GM12801 (cell line): ENCODE measurements around the gene HS2ST1.

Source experiments
- CTCF ChIP-seq: IDR thresholded peaks from one replicate; pipeline ENCODE4 v1.5.1; 2011; ENCODE audit warnings: control low read depth; ENCODE audit not compliant: insufficient read length; ENCODE audit errors: extremely low read depth

The HS2ST1 gene

GRCh38 chr1:86914601-86914997 is at the start of gene HS2ST1:
Gene HS2ST1 (plus strand): TSS chr1:86914635.
- no peak for TF ChIP-seq CTCF

GRCh38 chr1:86865973-86866637 is 48.3 kb upstream of the HS2ST1 start:
- TF ChIP-seq CTCF: no peak

GRCh38 chr1:86866665-86867064 is 47.8 kb upstream of the HS2ST1 start:
- no peak for TF ChIP-seq CTCF

GRCh38 chr1:86868477-86868876 is 46.0 kb upstream of the HS2ST1 start:
- TF ChIP-seq CTCF: no peak

- no peak for TF ChIP-seq CTCF
Measured at GRCh38 chr1:86871001-86871400, 43.4 kb upstream of the HS2ST1 start.

- no peak for TF ChIP-seq CTCF
Measured at GRCh38 chr1:86872086-86872485, 42.3 kb upstream of the HS2ST1 start.

- no peak for TF ChIP-seq CTCF
Measured at GRCh38 chr1:86875722-86876121, 38.7 kb upstream of the HS2ST1 start.
